OCI-LY3 (cell line): ENCODE measurements around the gene DDI1.

Experiments
- H2AFZ ChIP-seq: fragments of 200-600, 300-600 bp; shearing (Covaris generic); 2 replicates; pipeline ENCODE4 v1.6.0; 2014; ENCODE audit warnings: antibody characterized with exemption, low read depth, low read length
- H3K27ac ChIP-seq: fragments of 200-600, 300-600 bp; sonication (generic); 2 replicates; pipeline ENCODE4 v1.5.1; 2014; ENCODE audit warnings: mild to moderate bottlenecking, low read length, moderate library complexity, mixed read lengths
- H3K27me3 ChIP-seq: fragments of 200-600, 300-600 bp; sonication (generic); 2 replicates; pipeline ENCODE4 v1.6.1; 2014; ENCODE audit warnings: low read depth, low read length, mixed read lengths
- H3K36me3 ChIP-seq: fragments of 200-600, 300-600 bp; sonication (generic); replicated peaks from 2 replicates; pipeline ENCODE3; 2014; ENCODE audit warnings: low read depth, low read length, mixed read lengths
- H3K4me1 ChIP-seq: fragments of 300-600, 200-600 bp; sonication (generic); 2 replicates; pipeline ENCODE4 v1.6.1; 2014; ENCODE audit warnings: low read length, mixed read lengths
- H3K4me2 ChIP-seq: fragments of 200-600, 300-600 bp; sonication (generic); 2 replicates; pipeline ENCODE4 v1.6.1; 2014; ENCODE audit warnings: low read length, mixed read lengths
- H3K4me3 ChIP-seq: fragments of 300-600, 200-600 bp; sonication (generic); 2 replicates; pipeline ENCODE4 v1.5.1; 2014; ENCODE audit warnings: antibody characterized with exemption, mild to moderate bottlenecking, low read length, moderate library complexity
- H3K79me2 ChIP-seq: fragments of 300-600, 200-600 bp; shearing (Covaris generic); 2 replicates; pipeline ENCODE4 v1.6.1; 2014; ENCODE audit warnings: mild to moderate bottlenecking, low read length, mixed read lengths
- H3K9ac ChIP-seq: fragments of 300-600, 200-600 bp; shearing (Covaris generic); 2 replicates; pipeline ENCODE4 v1.6.0; 2014; ENCODE audit warnings: mild to moderate bottlenecking, low read length, moderate library complexity
- H3K9me3 ChIP-seq: fragments of 200-600, 300-600 bp; shearing (Covaris generic); 2 replicates; pipeline ENCODE4 v1.6.1; 2014; ENCODE audit warnings: low read length, mixed read lengths; ENCODE audit not compliant: insufficient read depth
- H4K20me1 ChIP-seq: fragments of 200-600, 300-600 bp; sonication (generic); 2 replicates; pipeline ENCODE4 v1.6.1; 2016; ENCODE audit warnings: low read length, mixed read lengths; ENCODE audit not compliant: insufficient read depth
- EZH2phosphoT487 ChIP-seq: fragments of 200-600 bp; shearing (Covaris generic); IDR thresholded peaks from 2 replicates; pipeline ENCODE4 v1.6.1; 2018; ENCODE audit warnings: antibody characterized with exemption, mixed run types, low read depth
- TF ChIP-seq, protein P1 (sequence below): fragments of 200-600, 300-600 bp; sonication (generic); IDR thresholded peaks from 2 replicates; pipeline ENCODE4 v1.5.1; 2014; ENCODE audit warnings: antibody characterized with exemption, low read length, low read depth

Gene DDI1

GRCh38 chr11:104053743-104054478 lies 17.5 kb downstream of the DDI1 start:
- Histone ChIP-seq H3K9ac (no peak overlapping the region), H3K79me2 (no peaks in the 10 kb centered on the region), H3K4me1 (no peaks in the 10 kb centered on the region), H2AFZ (no peak overlapping the region), H3K36me3 (no peaks in the 10 kb centered on the region), H3K27me3 (no peaks in the 10 kb centered on the region), H4K20me1 (no peaks in the 10 kb centered on the region), H3K9me3 (no peaks in the 10 kb centered on the region), H3K4me2 (no peak overlapping the region), H3K4me3 (no peak overlapping the region), H3K27ac (no peak overlapping the region)
- TF ChIP-seq, protein P1, sequence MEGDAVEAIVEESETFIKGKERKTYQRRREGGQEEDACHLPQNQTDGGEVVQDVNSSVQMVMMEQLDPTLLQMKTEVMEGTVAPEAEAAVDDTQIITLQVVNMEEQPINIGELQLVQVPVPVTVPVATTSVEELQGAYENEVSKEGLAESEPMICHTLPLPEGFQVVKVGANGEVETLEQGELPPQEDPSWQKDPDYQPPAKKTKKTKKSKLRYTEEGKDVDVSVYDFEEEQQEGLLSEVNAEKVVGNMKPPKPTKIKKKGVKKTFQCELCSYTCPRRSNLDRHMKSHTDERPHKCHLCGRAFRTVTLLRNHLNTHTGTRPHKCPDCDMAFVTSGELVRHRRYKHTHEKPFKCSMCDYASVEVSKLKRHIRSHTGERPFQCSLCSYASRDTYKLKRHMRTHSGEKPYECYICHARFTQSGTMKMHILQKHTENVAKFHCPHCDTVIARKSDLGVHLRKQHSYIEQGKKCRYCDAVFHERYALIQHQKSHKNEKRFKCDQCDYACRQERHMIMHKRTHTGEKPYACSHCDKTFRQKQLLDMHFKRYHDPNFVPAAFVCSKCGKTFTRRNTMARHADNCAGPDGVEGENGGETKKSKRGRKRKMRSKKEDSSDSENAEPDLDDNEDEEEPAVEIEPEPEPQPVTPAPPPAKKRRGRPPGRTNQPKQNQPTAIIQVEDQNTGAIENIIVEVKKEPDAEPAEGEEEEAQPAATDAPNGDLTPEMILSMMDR: no peak
- TF ChIP-seq EZH2phosphoT487: no peak

DNA sequence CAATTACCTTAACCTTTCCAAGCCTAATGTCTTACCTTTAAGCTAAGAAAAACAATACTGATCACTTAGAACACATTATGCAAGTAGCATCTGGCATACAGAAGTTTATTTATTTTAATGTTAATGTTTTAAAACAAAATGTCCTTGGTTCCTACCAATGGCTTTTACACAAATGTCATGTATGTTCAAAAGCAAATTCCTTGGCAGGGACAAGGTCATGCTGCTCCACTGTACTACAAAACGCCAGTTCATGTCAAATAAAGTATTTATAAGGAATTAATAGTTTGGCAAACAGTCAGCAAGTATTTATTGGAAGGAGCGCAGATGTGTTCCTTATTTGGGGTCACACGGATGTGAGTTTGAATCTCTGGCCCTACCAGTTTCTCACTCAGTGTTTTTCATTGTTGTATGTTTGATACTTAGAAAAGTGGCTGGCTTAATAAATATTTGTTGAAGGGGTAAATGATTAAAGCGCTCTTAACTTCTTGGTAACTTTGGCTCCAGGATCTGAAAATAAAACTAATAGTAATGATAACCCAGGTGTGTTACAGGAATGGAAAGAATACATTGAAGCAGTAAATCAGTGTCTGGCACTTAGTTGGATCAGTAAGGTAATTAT lies 18.6 kb downstream of the DDI1 start:
- H3K36me3 ChIP-seq: no peaks in the 10 kb centered on the region
- no peak overlapping the region for H3K4me2 ChIP-seq
- no peaks in the 10 kb centered on the region for H3K27me3 ChIP-seq
- no peak overlapping the region for H3K27ac ChIP-seq
- no peaks in the 10 kb centered on the region for H3K4me1 ChIP-seq
- no peaks in the 10 kb centered on the region for H3K79me2 ChIP-seq
- H3K9me3 ChIP-seq: no peaks in the 10 kb centered on the region
- H3K4me3 ChIP-seq: no peak overlapping the region
- no peak overlapping the region for H2AFZ ChIP-seq
- H4K20me1 ChIP-seq: no peaks in the 10 kb centered on the region
- TF ChIP-seq, protein P1: no peak
- TF ChIP-seq EZH2phosphoT487: no peak
- no peak overlapping the region for H3K9ac ChIP-seq

DNA sequence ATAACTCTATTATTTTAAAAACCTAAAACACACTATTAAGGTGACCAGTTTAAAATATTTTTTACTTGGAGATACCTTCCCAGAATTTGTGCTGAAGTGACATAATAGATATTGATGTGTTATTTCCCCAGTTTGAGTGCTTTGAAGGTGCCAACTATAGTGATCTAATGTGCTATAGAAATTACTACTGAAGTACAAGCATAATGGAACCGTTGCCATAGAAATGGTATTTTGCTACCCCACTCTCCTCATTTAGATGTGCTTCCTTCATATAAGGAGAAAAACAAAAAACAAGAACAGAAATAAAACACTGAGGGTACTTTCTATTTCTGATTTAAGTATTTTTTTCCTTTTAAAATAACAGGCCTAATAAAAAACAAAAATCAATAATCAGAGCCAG lies 19.2 kb downstream of the DDI1 start:
- Histone ChIP-seq H3K9me3 (no peaks in the 10 kb centered on the region), H2AFZ (no peak overlapping the region), H3K27me3 (no peaks in the 10 kb centered on the region), H3K4me1 (peaks cover 5% of the 10 kb centered on the region), H3K4me3 (no peak overlapping the region), H4K20me1 (no peaks in the 10 kb centered on the region), H3K79me2 (no peaks in the 10 kb centered on the region), H3K36me3 (no peaks in the 10 kb centered on the region), H3K9ac (no peak overlapping the region), H3K27ac (no peak overlapping the region), H3K4me2 (no peak overlapping the region)
- no peak for TF ChIP-seq EZH2phosphoT487
- TF ChIP-seq, protein P1: no peak

GRCh38 chr11:104057908-104058307 lies 21.5 kb downstream of the DDI1 start:
- TF ChIP-seq, protein P1: no peak
- TF ChIP-seq EZH2phosphoT487: no peak
- no peaks in the 10 kb centered on the region for H4K20me1 ChIP-seq
- H3K4me2 ChIP-seq: no peak overlapping the region
- H2AFZ ChIP-seq: no peak overlapping the region
- no peak overlapping the region for H3K9ac ChIP-seq
- H3K36me3 ChIP-seq: no peaks in the 10 kb centered on the region
- H3K27me3 ChIP-seq: no peaks in the 10 kb centered on the region
- no peaks in the 10 kb centered on the region for H3K79me2 ChIP-seq
- no peak overlapping the region for H3K4me3 ChIP-seq
- no peaks in the 10 kb centered on the region for H3K9me3 ChIP-seq
- peaks cover 12% of the 10 kb centered on the region for H3K4me1 ChIP-seq
- no peak overlapping the region for H3K27ac ChIP-seq
